Tibial nerve (tissue), 4 donors: ENCODE results near the gene CCR8. TPM values are rescaled to one million over a fixed set of nuclear protein-coding genes. Genes with fewer than 3 reads are reported as not detected.

ENCODE experiments used
- DNase-seq, 2 donors: peaks; one replicate each; pipeline ENCODE4 v3.0.0-alpha.2; 2019; ENCODE audit warnings: low spot score in 2 of 2
- H3K27ac ChIP-seq, 4 donors: fragments of 200-600 bp; sonication (generic) in 3 of 4; one replicate each; pipeline ENCODE4 v1.5.1; 2017 to 2019; ENCODE audit warnings: mild to moderate bottlenecking in 1 of 4
- H3K27me3 ChIP-seq, 2 donors: fragments of 200-600 bp; sonication (generic) in 1 of 2; one replicate each; pipeline versions ENCODE4 v1.5.1 to v1.6.0; 2017 to 2019
- H3K36me3 ChIP-seq, 3 donors: fragments of 200-600 bp; sonication (generic); one replicate each; pipeline ENCODE4 v1.5.1; 2018 to 2019
- H3K4me1 ChIP-seq, 4 donors: fragments of 200-600 bp; sonication (generic) in 3 of 4; one replicate each; pipeline ENCODE4 v1.5.1; 2017 to 2019
- H3K4me3 ChIP-seq, 4 donors: fragments of 200-600 bp; sonication (generic) in 3 of 4; one replicate each; pipeline ENCODE4 v1.5.1; 2017 to 2019; ENCODE audit warnings: mild to moderate bottlenecking in 1 of 4, moderate library complexity in 1 of 4
- H3K9me3 ChIP-seq, 4 donors: fragments of 200-600 bp; sonication (generic) in 3 of 4; one replicate each; pipeline ENCODE4 v1.5.1; 2017 to 2019
- EP300 ChIP-seq, 2 donors: sonication (generic); formaldehyde crosslinking; IDR thresholded peaks; one replicate each; pipeline ENCODE4 v1.6.1; 2017; ENCODE audit warnings: antibody characterized with exemption in 2 of 2, mild to moderate bottlenecking in 1 of 2
- POLR2A ChIP-seq, 2 donors: fragments of 450-650 bp; IDR thresholded peaks; one replicate each; pipeline ENCODE4 v1.6.1; 2017; ENCODE audit warnings: antibody characterized with exemption in 2 of 2, mild to moderate bottlenecking in 2 of 2, moderate library complexity in 2 of 2
- WGBS, 2 donors: methylation state at CpG; one replicate each; pipeline ENCODE4 v1.1.5; 2018; 5-methylcytosine and 5-hydroxymethylcytosine counted together
- total RNA-seq, 4 donors: library from RNA; depleted of rRNA; stranded (reverse); fragments of >200 nt; gene quantifications; one replicate each; pipeline ENCODE4 v1.1.0, GENCODE V29; 2016
- TF ChIP-seq, protein P1 (sequence below), 5 experiments: fragments of 200-600 bp in 3 of 5; fragments of 450-650 bp in 2 of 5; sonication (generic) in 3 of 5; IDR thresholded peaks; one replicate each; pipeline ENCODE4 v1.5.1; 2016 to 2019; ENCODE audit warnings: antibody characterized with exemption in 5 of 5, mild to moderate bottlenecking in 3 of 5, moderate library complexity in 2 of 5

The CCR8 gene
- total RNA-seq, 4 donors from 2014 or later: not detected

DNA sequence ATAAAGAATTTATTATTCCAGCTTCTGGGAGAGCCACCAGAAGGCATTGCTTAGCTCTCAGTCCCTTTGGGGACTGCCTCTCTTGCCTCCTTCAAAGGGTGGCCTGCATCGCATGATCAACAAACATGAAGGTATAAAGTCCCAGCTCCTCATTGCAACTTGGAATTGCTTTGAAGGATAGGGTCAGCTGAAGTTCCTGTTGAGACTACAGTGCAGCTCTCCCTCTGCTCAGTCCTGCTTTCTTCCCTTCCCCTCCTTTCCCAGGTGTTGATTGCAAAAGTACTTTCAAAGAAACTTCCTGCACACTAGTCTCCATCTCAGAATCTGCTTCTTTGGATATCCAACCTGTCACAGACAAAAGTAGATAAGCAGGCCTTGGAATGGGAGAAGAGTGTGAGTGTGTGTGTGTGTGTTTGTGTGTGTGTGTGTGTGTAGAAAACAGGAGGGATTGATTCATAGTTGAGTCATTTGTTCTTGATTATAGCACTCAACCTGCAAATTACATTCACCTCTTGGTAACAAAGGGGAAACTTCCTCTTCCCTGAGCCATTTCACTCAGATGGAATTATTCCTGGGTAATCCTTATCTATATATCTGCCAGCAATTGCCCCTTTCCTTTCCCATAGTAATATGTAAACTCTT is 13.7 kb downstream of the CCR8 start:
- Histone ChIP-seq H3K4me3 (no peak overlapping the region), H3K9me3 (no peaks in the 10 kb centered on the region), H3K27ac (no peak overlapping the region), H3K4me1 (no peaks in the 10 kb centered on the region), H3K36me3 (no peaks in the 10 kb centered on the region), H3K27me3 (no peaks in the 10 kb centered on the region)
- TF ChIP-seq EP300 (IDR thresholded peaks at IDR 0.05) (no peak), POLR2A (IDR thresholded peaks at IDR 0.05) (no peak)
- TF ChIP-seq, protein P1, sequence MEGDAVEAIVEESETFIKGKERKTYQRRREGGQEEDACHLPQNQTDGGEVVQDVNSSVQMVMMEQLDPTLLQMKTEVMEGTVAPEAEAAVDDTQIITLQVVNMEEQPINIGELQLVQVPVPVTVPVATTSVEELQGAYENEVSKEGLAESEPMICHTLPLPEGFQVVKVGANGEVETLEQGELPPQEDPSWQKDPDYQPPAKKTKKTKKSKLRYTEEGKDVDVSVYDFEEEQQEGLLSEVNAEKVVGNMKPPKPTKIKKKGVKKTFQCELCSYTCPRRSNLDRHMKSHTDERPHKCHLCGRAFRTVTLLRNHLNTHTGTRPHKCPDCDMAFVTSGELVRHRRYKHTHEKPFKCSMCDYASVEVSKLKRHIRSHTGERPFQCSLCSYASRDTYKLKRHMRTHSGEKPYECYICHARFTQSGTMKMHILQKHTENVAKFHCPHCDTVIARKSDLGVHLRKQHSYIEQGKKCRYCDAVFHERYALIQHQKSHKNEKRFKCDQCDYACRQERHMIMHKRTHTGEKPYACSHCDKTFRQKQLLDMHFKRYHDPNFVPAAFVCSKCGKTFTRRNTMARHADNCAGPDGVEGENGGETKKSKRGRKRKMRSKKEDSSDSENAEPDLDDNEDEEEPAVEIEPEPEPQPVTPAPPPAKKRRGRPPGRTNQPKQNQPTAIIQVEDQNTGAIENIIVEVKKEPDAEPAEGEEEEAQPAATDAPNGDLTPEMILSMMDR (IDR thresholded peaks at IDR 0.05): no peak
- DNase-seq: no peak
- 79% methylated on average over 1 of the region's 1 CpG for WGBS, 2 donors

DNA sequence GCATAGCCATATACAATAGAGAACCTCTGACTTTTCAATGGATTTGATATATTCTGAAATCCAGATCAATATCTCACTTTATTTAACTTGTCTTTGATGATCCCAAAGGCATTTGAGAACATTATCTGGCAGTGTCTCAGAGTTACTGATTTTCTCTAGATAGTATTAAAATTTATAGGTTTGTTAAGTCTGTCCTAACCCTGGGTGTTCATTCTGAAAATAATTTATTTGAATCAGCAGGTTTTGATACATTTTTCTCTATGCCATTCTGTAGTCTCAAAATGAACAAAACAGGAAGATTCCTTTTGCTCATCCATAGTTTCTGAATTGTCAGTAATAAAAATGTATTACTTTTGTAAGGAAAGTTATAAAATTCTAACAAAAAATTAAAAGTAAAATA is 14.3 kb downstream of the CCR8 start:
- H3K36me3 ChIP-seq: no peaks in the 10 kb centered on the region
- H3K4me1 ChIP-seq: no peaks in the 10 kb centered on the region
- no peaks in the 10 kb centered on the region for H3K9me3 ChIP-seq
- TF ChIP-seq EP300 (IDR thresholded peaks at IDR 0.05) (no peak), POLR2A (IDR thresholded peaks at IDR 0.05) (no peak)
- TF ChIP-seq, protein P1 (IDR thresholded peaks at IDR 0.05): no peak
- DNase-seq: no peak
- no peak overlapping the region for H3K4me3 ChIP-seq
- H3K27ac ChIP-seq: no peak overlapping the region
- no peaks in the 10 kb centered on the region for H3K27me3 ChIP-seq

DNA sequence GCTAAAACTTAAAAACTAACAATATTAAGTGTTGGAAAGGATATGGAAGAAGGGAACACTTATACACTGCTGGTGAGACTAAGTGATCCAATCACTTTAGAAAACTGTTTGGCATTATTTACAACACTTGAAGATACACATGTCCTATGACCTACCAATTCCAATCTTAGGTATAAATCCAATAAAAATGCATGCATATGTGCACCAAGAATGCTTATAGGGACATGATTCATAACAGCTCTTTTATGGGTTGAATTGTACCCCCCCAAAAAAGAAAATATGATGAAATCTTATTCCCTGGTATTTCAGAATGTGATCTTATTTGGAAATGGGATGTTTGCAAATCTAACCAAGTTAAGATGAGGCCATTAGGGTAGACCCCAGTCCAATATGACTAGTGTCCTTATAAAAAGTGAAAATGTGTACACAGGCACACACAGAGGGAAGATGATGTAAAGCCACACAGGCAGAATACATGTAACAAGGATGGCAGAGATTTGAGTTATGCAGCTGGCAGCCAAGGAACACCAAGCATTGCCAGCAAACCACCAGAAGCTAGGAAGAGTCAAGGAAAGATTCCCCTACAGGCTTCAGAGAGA is 15.3 kb downstream of the CCR8 start:
- no peak for TF ChIP-seq POLR2A (IDR thresholded peaks at IDR 0.05)
- TF ChIP-seq EP300 (IDR thresholded peaks at IDR 0.05): no peak
- TF ChIP-seq, protein P1 (IDR thresholded peaks at IDR 0.05): no peak
- Histone ChIP-seq H3K4me1 (no peaks in the 10 kb centered on the region), H3K4me3 (no peak overlapping the region), H3K27ac (no peak overlapping the region), H3K9me3 (no peaks in the 10 kb centered on the region), H3K27me3 (no peaks in the 10 kb centered on the region), H3K36me3 (no peaks in the 10 kb centered on the region)
- no peak for DNase-seq

DNA sequence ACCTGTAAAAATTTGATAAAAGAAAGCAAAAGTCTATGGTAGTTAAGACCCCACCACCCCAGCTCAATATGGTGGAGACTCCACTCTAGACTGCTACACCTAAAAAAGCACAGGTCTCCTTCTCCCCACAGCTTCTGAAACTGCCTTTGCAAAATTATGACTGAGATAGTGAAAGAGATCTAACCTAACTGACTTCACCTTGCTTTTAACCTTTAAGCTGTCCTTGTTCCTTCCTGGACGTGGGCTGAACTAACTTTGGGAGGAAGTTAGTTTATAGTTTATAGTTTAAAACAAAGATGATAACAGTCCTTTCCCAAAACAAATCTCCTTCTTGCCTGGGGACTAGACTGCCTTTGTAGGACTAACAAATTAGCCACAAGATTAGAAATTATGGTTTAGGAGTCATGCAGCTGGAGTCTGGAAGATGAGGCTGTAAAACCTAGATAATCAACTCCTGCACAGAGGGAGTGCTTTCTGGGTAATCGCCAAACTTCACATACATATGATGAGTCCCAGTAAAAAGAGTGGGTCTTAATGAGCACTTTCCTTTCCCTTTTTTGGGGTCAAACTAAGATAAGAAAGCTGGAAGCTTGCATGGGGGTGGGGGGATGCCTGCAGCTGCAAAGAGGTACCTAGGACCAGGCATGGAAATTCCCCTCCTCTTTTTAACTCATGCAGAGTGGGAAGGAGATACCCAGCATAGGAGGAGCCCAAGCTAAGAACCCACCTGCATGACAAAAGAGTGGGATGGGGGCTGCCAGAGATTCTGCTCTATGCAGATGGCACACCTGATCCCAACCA is 17.5 kb downstream of the CCR8 start:
- Histone ChIP-seq H3K4me3 (no peak overlapping the region), H3K4me1 (no peaks in the 10 kb centered on the region), H3K9me3 (no peaks in the 10 kb centered on the region), H3K27ac (no peak overlapping the region), H3K36me3 (no peaks in the 10 kb centered on the region), H3K27me3 (no peaks in the 10 kb centered on the region)
- WGBS, 2 donors: 6 to 20% methylated on average over 2 of the region's 2 CpGs
- TF ChIP-seq EP300 (IDR thresholded peaks at IDR 0.05): no peak
- TF ChIP-seq, protein P1 (IDR thresholded peaks at IDR 0.05): no peak
- TF ChIP-seq POLR2A (IDR thresholded peaks at IDR 0.05): no peak
- no peak for DNase-seq

DNA sequence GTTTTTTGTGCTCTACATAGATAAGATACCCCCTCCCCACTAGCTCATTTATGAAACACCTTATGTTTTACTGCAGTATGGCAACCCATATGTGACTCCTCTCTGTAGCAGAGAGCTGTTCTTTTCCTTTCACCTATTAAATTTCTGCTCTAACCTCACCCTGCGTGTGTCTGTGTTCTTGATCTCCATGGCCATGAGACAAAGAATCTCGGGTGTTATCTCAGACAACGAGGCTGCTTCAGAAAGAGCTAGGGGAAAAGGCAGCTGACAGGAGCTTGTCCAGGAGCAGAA is 18.0 kb downstream of the CCR8 start:
- no peak for DNase-seq
- Histone ChIP-seq H3K4me1 (no peaks in the 10 kb centered on the region), H3K27me3 (no peaks in the 10 kb centered on the region), H3K27ac (no peak overlapping the region), H3K9me3 (no peaks in the 10 kb centered on the region), H3K4me3 (no peak overlapping the region), H3K36me3 (no peaks in the 10 kb centered on the region)
- 48 to 56% methylated on average over 3 of the region's 3 CpGs for WGBS, 2 donors
- TF ChIP-seq POLR2A (IDR thresholded peaks at IDR 0.05): no peak
- TF ChIP-seq EP300 (IDR thresholded peaks at IDR 0.05): no peak
